GM12875 (cell line): ENCODE measurements around the gene RNF151.
"Not testable (repeated sequence)": the region's sequence is repeated elsewhere in the genome, so short reads cannot be mapped to it uniquely, and the experiment has no call there.

Source experiments
- H3K4me3 ChIP-seq: one replicate; pipeline ENCODE4 v1.5.1; 2011; ENCODE audit warnings: low read depth, low read length, control low read depth
- CTCF ChIP-seq: IDR thresholded peaks from 2 replicates; pipeline ENCODE4 v1.5.1; 2011; ENCODE audit warnings: low read depth, mild to moderate bottlenecking, control low read depth, inconsistent platforms, low read length, moderate library complexity, borderline replicate concordance; ENCODE audit not compliant: insufficient read depth

RNF151 gene

GRCh38 chr16:1966460-1966859 is at the start of gene RNF151:
RNF151 (plus strand) TSS chr16:1966856; CDS start chr16:1966882, 26 bp downstream.
- H3K4me3 ChIP-seq: peak within 1 kb of the TSS; percentile 95
- no peak for TF ChIP-seq CTCF

- no peak for TF ChIP-seq CTCF
- H3K4me3 ChIP-seq: no peak overlapping the region
Observed at GRCh38 chr16:1917056-1917664, 49.5 kb upstream of the RNF151 start.

- no peak overlapping the region for H3K4me3 ChIP-seq
- TF ChIP-seq CTCF: no peak
Observed at GRCh38 chr16:1917665-1918350, 48.8 kb upstream of the RNF151 start.

- H3K4me3 ChIP-seq: no peak within 1 kb of the TSS
- TF ChIP-seq CTCF: no peak
Observed at GRCh38 chr16:1918351-1919326, 48.0 kb upstream of the RNF151 start, which contains the start of gene HS3ST6. HS3ST6 (minus strand) TSS chr16:1918415; CDS start chr16:1918323, 92 bp downstream.

GRCh38 chr16:1919327-1919998 is 47.2 kb upstream of the RNF151 start:
- H3K4me3 ChIP-seq: no peak overlapping the region
- TF ChIP-seq CTCF: no peak

- not testable (repeated sequence) for H3K4me3 ChIP-seq
Observed at GRCh38 chr16:1920122-1920521, 46.5 kb upstream of the RNF151 start.

GRCh38 chr16:1920727-1921171 is 45.9 kb upstream of the RNF151 start:
- H3K4me3 ChIP-seq: no peak overlapping the region
- TF ChIP-seq CTCF: no peak
